Neural cell (in vitro differentiated cells): ENCODE data around the gene GLB1L3. TPM values are rescaled to one million over a fixed set of nuclear protein-coding genes. Genes with fewer than 3 reads are reported as not detected.

ENCODE experiments used
- H2AFZ ChIP-seq: fragments of 200-600, 300-800 bp; sonication (generic), shearing (Covaris generic); 2 replicates; pipeline ENCODE4 v1.6.0; 2014; ENCODE audit warnings: low read depth, mild to moderate bottlenecking, antibody characterized with exemption, low read length, moderate library complexity
- H3F3A ChIP-seq: fragments of 200-600 bp; shearing (Covaris generic); 2 replicates; pipeline ENCODE4 v1.6.1; 2016; ENCODE audit warnings: mild to moderate bottlenecking, moderate library complexity, mixed read lengths, antibody characterized with exemption, low read length; ENCODE audit not compliant: insufficient read depth, poor library complexity, severe bottlenecking
- H3K27ac ChIP-seq: fragments of 200-600, 300-800 bp; sonication (generic), shearing (Covaris generic); 2 replicates; pipeline ENCODE4 v1.5.1; 2014; ENCODE audit warnings: mild to moderate bottlenecking, low read length, moderate library complexity
- H3K27me3 ChIP-seq: fragments of 300-800, 200-600 bp; sonication (generic), shearing (Covaris generic); 2 replicates; pipeline ENCODE4 v1.6.0; 2014; ENCODE audit warnings: mild to moderate bottlenecking, low read depth, low read length, moderate library complexity; ENCODE audit not compliant: insufficient read depth
- H3K36me3 ChIP-seq: fragments of 300-800, 200-600 bp; sonication (generic), shearing (Covaris generic); 2 replicates; pipeline ENCODE4 v1.5.1; 2014; ENCODE audit warnings: mild to moderate bottlenecking, antibody characterized with exemption, low read length, moderate library complexity; ENCODE audit not compliant: insufficient read depth
- H3K4me2 ChIP-seq: fragments of 300-800, 200-600 bp; sonication (generic), shearing (Covaris generic); 2 replicates; pipeline ENCODE4 v1.6.0; 2014; ENCODE audit warnings: mild to moderate bottlenecking, low read length
- H3K4me3 ChIP-seq: fragments of 300-800, 200-600 bp; sonication (generic), shearing (Covaris generic); 2 replicates; pipeline ENCODE4 v1.5.1; 2014; ENCODE audit warnings: mild to moderate bottlenecking, low read length, moderate library complexity
- H3K79me2 ChIP-seq: fragments of 200-600 bp; shearing (Covaris generic); replicated peaks from 2 replicates; pipeline ENCODE4 v1.6.0; 2014; ENCODE audit warnings: mild to moderate bottlenecking, low read length, moderate library complexity; ENCODE audit not compliant: insufficient read depth
- H3K9ac ChIP-seq: fragments of 300-800, 200-600 bp; sonication (generic), shearing (Covaris generic); 2 replicates; pipeline ENCODE4 v1.6.1; 2016; ENCODE audit warnings: mild to moderate bottlenecking, low read length, mixed read lengths
- H3K9me2 ChIP-seq: fragments of 200-600 bp; shearing (Covaris generic); 2 replicates; pipeline ENCODE4 v1.6.1; 2016; ENCODE audit warnings: mild to moderate bottlenecking, low read length, mixed read lengths; ENCODE audit not compliant: insufficient read depth
- H3K9me3 ChIP-seq: fragments of 200-600, 300-800 bp; sonication (generic), shearing (Covaris generic); 2 replicates; pipeline ENCODE4 v1.6.1; 2016; ENCODE audit warnings: mild to moderate bottlenecking, mixed run types, low read length, moderate library complexity, mixed read lengths
- H4K20me1 ChIP-seq: fragments of 200-600 bp; shearing (Covaris generic); 2 replicates; pipeline ENCODE4 v1.6.1; 2016; ENCODE audit warnings: mild to moderate bottlenecking, mixed run types; ENCODE audit not compliant: insufficient read depth
- EP300 ChIP-seq: fragments of 450-650 bp; conservative IDR thresholded peaks from 2 replicates; pipeline ENCODE4 v1.6.1; 2014; ENCODE audit warnings: antibody characterized with exemption, mild to moderate bottlenecking, moderate library complexity; ENCODE audit not compliant: poor library complexity, severe bottlenecking
- EZH2 ChIP-seq: fragments of 200-600, 300-800 bp; shearing (Covaris generic), sonication (generic); IDR thresholded peaks from 2 replicates; pipeline ENCODE4 v1.6.1; 2014; ENCODE audit warnings: antibody characterized with exemption, low read length, borderline replicate concordance, mild to moderate bottlenecking; ENCODE audit not compliant: insufficient read depth, poor library complexity, severe bottlenecking
- MXI1 ChIP-seq: fragments of 450-650 bp; conservative IDR thresholded peaks from 2 replicates; pipeline ENCODE4 v1.6.1; 2014; ENCODE audit warnings: antibody characterized with exemption, mild to moderate bottlenecking; ENCODE audit not compliant: poor library complexity, severe bottlenecking
- POLR2AphosphoS5 ChIP-seq: IDR thresholded peaks from 2 replicates; pipeline ENCODE4 v1.6.1; 2012
- RAD21 ChIP-seq: fragments of 450-650 bp; conservative IDR thresholded peaks from 2 replicates; pipeline ENCODE4 v1.6.1; 2014; ENCODE audit warnings: antibody characterized with exemption, mild to moderate bottlenecking, moderate library complexity
- REST ChIP-seq: IDR thresholded peaks from 2 replicates; pipeline ENCODE4 v1.6.1; 2012; ENCODE audit warnings: borderline replicate concordance
- SMC3 ChIP-seq: fragments of 450-650 bp; conservative IDR thresholded peaks from 2 replicates; pipeline ENCODE4 v1.6.1; 2014; ENCODE audit warnings: antibody characterized with exemption, mild to moderate bottlenecking, moderate library complexity; ENCODE audit not compliant: poor library complexity
- TAF1 ChIP-seq: IDR thresholded peaks from 2 replicates; pipeline ENCODE4 v1.6.1; 2012; ENCODE audit warnings: low read depth
- polyA plus RNA-seq: library from polyadenylated mRNA; depleted of rRNA; stranded (reverse); fragments of >200 nt; gene quantifications from 2 replicates; pipeline ENCODE4 v1.2.3, GENCODE V29; 2014
- TF ChIP-seq, protein P1 (sequence below): fragments of 450-650 bp; IDR thresholded peaks from 2 replicates; pipeline ENCODE4 v1.5.1; 2014; ENCODE audit warnings: antibody characterized with exemption, mild to moderate bottlenecking, moderate library complexity; ENCODE audit not compliant: poor library complexity, severe bottlenecking

Gene GLB1L3
- polyA plus RNA-seq, 1 donor from 2014 or later = 0.19 TPM

DNA sequence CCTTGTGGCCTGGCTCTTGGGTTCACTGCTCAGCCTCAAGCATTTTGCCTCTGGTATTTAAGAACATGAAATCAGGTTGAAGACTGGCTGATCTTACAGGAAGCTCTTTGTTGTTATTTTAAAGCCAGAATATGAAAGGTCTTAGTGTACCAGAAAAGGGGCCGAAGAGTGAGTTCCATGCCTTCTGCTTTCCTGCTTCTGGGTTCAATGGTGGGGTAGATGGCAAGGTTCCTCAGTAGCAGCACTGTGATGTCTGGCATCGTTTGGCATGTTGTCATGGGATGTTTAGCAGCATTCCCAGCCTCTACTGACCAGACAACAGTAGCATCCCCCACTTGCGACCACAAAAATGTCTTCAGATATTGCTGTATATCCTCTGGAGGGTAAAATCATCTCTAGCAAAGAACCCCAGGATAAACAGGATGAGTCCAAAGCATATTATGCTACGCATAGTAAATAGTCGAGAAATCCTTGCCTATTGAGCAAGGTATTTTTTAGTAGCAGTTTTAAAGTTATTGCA is 49.3 kb upstream of the GLB1L3 start:
- peaks cover 50% of the 10 kb centered on the region for H3K79me2 ChIP-seq
- no peaks in the 10 kb centered on the region for H3K9me2 ChIP-seq
- H4K20me1 ChIP-seq = peaks cover 4% of the 10 kb centered on the region
- no peak overlapping the region for H3K9ac ChIP-seq
- peak overlapping the region; percentile 89 for H3K4me2 ChIP-seq
- H3K9me3 ChIP-seq = no peaks in the 10 kb centered on the region
- no peak overlapping the region for H3K27ac ChIP-seq
- no peaks in the 10 kb centered on the region for H3K36me3 ChIP-seq
- no peak overlapping the region for H2AFZ ChIP-seq
- no peaks in the 10 kb centered on the region for H3F3A ChIP-seq
- H3K4me3 ChIP-seq = peak overlapping the region; percentile 99
- no peaks in the 10 kb centered on the region for H3K27me3 ChIP-seq
- TF ChIP-seq, protein P1, sequence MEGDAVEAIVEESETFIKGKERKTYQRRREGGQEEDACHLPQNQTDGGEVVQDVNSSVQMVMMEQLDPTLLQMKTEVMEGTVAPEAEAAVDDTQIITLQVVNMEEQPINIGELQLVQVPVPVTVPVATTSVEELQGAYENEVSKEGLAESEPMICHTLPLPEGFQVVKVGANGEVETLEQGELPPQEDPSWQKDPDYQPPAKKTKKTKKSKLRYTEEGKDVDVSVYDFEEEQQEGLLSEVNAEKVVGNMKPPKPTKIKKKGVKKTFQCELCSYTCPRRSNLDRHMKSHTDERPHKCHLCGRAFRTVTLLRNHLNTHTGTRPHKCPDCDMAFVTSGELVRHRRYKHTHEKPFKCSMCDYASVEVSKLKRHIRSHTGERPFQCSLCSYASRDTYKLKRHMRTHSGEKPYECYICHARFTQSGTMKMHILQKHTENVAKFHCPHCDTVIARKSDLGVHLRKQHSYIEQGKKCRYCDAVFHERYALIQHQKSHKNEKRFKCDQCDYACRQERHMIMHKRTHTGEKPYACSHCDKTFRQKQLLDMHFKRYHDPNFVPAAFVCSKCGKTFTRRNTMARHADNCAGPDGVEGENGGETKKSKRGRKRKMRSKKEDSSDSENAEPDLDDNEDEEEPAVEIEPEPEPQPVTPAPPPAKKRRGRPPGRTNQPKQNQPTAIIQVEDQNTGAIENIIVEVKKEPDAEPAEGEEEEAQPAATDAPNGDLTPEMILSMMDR = no peak
- TF ChIP-seq MXI1 (no peak), TAF1 (no peak), SMC3 (no peak), REST (no peak), EP300 (no peak), POLR2AphosphoS5 (no peak), RAD21 (no peak), EZH2 (no peak)

- Histone ChIP-seq H3K9ac (no peak overlapping the region), H3K4me3 (no peak overlapping the region), H3K36me3 (no peaks in the 10 kb centered on the region), H4K20me1 (peaks cover 4% of the 10 kb centered on the region), H3F3A (no peaks in the 10 kb centered on the region), H3K79me2 (peaks cover 38% of the 10 kb centered on the region), H3K27me3 (no peaks in the 10 kb centered on the region), H2AFZ (no peak overlapping the region), H3K9me3 (no peaks in the 10 kb centered on the region), H3K9me2 (no peaks in the 10 kb centered on the region), H3K4me2 (no peak overlapping the region), H3K27ac (no peak overlapping the region)
- TF ChIP-seq, protein P1 = no peak
- TF ChIP-seq SMC3 (no peak), REST (no peak), POLR2AphosphoS5 (no peak), RAD21 (no peak), MXI1 (no peak), EP300 (no peak), TAF1 (no peak), EZH2 (no peak)
Observed at GRCh38 chr11:134228625-134229024, 47.6 kb upstream of the GLB1L3 start.
